Tibial nerve (tissue), 4 donors: ENCODE results near the gene CISTR.

Experiments used
- EP300 ChIP-seq, 2 donors: sonication (generic); formaldehyde crosslinking; IDR thresholded peaks; one replicate each; pipeline ENCODE4 v1.6.1; 2017; ENCODE audit warnings: antibody characterized with exemption in 2 of 2, mild to moderate bottlenecking in 1 of 2
- POLR2A ChIP-seq, 2 donors: fragments of 450-650 bp; IDR thresholded peaks; one replicate each; pipeline ENCODE4 v1.6.1; 2017; ENCODE audit warnings: antibody characterized with exemption in 2 of 2, mild to moderate bottlenecking in 2 of 2, moderate library complexity in 2 of 2
- TF ChIP-seq, protein P1 (sequence below), 5 experiments: fragments of 200-600 bp in 3 of 5; fragments of 450-650 bp in 2 of 5; sonication (generic) in 3 of 5; IDR thresholded peaks; one replicate each; pipeline ENCODE4 v1.5.1; 2016 to 2019; ENCODE audit warnings: antibody characterized with exemption in 5 of 5, mild to moderate bottlenecking in 3 of 5, moderate library complexity in 2 of 5

DNA sequence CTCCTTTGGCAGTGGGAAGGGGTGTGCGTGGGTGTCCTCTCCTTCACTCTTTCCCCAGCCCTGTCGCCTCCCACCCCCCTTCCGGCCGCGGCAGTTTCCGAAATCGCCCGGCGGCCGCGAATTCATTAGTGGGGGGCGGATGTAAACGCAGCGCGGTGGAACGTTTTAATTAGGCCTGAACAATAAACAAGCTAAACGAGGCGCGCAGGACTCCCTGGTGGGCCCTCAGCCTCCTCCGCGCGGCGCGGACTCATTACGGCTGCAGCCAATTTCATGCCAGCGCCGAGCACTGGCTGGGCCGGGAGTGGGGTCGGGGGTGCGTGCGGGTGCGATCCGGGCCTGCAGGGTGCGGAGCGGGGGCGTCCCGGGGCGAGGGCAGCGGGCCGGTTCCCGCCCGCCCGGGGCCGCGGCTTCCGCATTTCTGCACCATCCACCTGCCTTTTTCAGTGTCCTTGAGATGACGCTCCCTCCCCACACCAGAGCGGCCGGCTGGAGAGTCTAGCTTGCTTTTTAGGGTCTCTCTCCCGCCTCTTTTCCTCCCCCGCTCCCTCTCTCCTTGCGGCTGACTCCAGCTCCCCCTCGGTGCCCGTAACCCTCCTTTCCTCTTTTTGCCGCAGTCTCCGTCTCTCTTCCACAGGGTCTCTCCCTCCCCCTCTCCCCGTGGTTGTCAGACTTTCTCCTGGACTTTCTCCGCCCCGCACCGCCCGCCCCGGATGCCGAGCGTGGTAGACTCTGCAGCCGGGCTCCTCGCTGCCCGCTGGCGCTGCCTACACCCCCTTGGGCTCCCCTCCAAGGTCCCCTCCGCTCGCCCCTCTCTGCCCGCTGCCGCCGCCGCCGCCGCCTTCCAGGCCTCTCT, at the start of gene CISTR:
- TF ChIP-seq, protein P1, sequence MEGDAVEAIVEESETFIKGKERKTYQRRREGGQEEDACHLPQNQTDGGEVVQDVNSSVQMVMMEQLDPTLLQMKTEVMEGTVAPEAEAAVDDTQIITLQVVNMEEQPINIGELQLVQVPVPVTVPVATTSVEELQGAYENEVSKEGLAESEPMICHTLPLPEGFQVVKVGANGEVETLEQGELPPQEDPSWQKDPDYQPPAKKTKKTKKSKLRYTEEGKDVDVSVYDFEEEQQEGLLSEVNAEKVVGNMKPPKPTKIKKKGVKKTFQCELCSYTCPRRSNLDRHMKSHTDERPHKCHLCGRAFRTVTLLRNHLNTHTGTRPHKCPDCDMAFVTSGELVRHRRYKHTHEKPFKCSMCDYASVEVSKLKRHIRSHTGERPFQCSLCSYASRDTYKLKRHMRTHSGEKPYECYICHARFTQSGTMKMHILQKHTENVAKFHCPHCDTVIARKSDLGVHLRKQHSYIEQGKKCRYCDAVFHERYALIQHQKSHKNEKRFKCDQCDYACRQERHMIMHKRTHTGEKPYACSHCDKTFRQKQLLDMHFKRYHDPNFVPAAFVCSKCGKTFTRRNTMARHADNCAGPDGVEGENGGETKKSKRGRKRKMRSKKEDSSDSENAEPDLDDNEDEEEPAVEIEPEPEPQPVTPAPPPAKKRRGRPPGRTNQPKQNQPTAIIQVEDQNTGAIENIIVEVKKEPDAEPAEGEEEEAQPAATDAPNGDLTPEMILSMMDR (IDR thresholded peaks at IDR 0.05): no peak
- TF ChIP-seq EP300 (IDR thresholded peaks at IDR 0.05) (no peak), POLR2A (IDR thresholded peaks at IDR 0.05) (no peak)
